GM12878 (cell line): ENCODE measurements around the gene NID1. TPM values are rescaled to one million over a fixed set of nuclear protein-coding genes. Genes with fewer than 3 reads are reported as not detected.

Source experiments
- ATAC-seq: fragments of 200-7000 bp; cut with Tn5 transposase; 3 replicates; pipeline ENCODE4 v1.9.1; 2020; ENCODE audit warnings: mild to moderate bottlenecking, moderate library complexity
- BruUV-seq: library from RNA; stranded (reverse); fragments of 400-500 nt; replicated peaks from 2 replicates; lab custom pipeline; 2021; lab: Mats Ljungman, UMichigan
- CTCF ChIA-PET: fragments of 300-600 bp; sonication (Branson Sonifier 250); formaldehyde crosslinking; extraction: SDS; loops from one replicate; lab custom pipeline; 2021; ENCODE audit warnings: inconsistent platforms; lab: Yijun Ruan, JAX
- POLR2A ChIA-PET: fragments of 350-600 bp; formaldehyde crosslinking; extraction: SDS; loops from one replicate; lab custom pipeline; 2021; ENCODE audit warnings: inconsistent platforms; lab: Charles Lee
- RAD21 ChIA-PET: fragments of 300-600 bp; sonication (Branson Sonifier 250); formaldehyde crosslinking; loops from one replicate; lab custom pipeline; 2023; ENCODE audit warnings: antibody characterized with exemption; ENCODE audit not compliant: unreplicated experiment; lab: Charles Lee
- SMC1A ChIA-PET: fragments of 300-600 bp; sonication (Branson Sonifier 250); formaldehyde crosslinking; loops from one replicate; lab custom pipeline; 2023; ENCODE audit not compliant: unreplicated experiment, uncharacterized antibody; lab: Charles Lee
- DNase-seq: peaks from one replicate; pipeline ENCODE4 v3.0.0-alpha.2; 2011; ENCODE audit warnings: low read depth, low spot score
- FAIRE-seq: peaks from 3 replicates; lab custom pipeline; 2011; peaks lifted over from hg19 to GRCh38; lab: Jason Lieb, UNC
- H2AFZ ChIP-seq: 2 replicates; pipeline ENCODE4 v1.6.0; 2011; ENCODE audit warnings: low read depth, low read length, control low read depth; ENCODE audit not compliant: control insufficient read depth
- H3K27ac ChIP-seq: 2 replicates; pipeline ENCODE4 v1.5.1; 2011; ENCODE audit warnings: control low read depth; ENCODE audit not compliant: control insufficient read depth, insufficient read depth
- H3K27me3 ChIP-seq, 2 experiments: replicated peaks in 1 of 2; 2 replicates each; pipeline versions ENCODE4 v1.6.0 to v1.6.1; 2011; ENCODE audit warnings: low read length in 1 of 2; ENCODE audit not compliant: control insufficient read depth in 2 of 2, insufficient read depth in 2 of 2
- H3K36me3 ChIP-seq, 2 experiments: 2 replicates each; pipeline ENCODE4 v1.5.1; 2011; ENCODE audit warnings: low read length in 1 of 2; ENCODE audit not compliant: control insufficient read depth in 2 of 2, insufficient read depth in 2 of 2
- H3K4me1 ChIP-seq: 2 replicates; pipeline ENCODE4 v1.6.1; 2011; ENCODE audit warnings: mild to moderate bottlenecking, low read length, moderate library complexity, mixed read lengths; ENCODE audit not compliant: control insufficient read depth, insufficient read depth
- H3K4me2 ChIP-seq: 2 replicates; pipeline ENCODE4 v1.6.0; 2011; ENCODE audit warnings: control low read depth; ENCODE audit not compliant: control insufficient read depth, insufficient read depth
- H3K4me3 ChIP-seq: fragments of 200-600 bp; sonication (generic); 2 replicates; pipeline ENCODE4 v1.5.1; 2016
- H3K79me2 ChIP-seq: 2 replicates; pipeline ENCODE4 v1.6.0; 2011; ENCODE audit warnings: low read length; ENCODE audit not compliant: control insufficient read depth, insufficient read depth
- H3K9ac ChIP-seq: 2 replicates; pipeline ENCODE4 v1.8.0; 2011; ENCODE audit warnings: low read length, control low read depth, mixed read lengths; ENCODE audit not compliant: control insufficient read depth, insufficient read depth
- H3K9me3 ChIP-seq: replicated peaks from 3 replicates; pipeline ENCODE4 v1.5.1; 2011; ENCODE audit warnings: mild to moderate bottlenecking, low read length; ENCODE audit not compliant: control insufficient read depth, insufficient read depth
- H4K20me1 ChIP-seq: 2 replicates; pipeline ENCODE4 v1.6.0; 2011; ENCODE audit not compliant: control insufficient read depth, insufficient read depth
- BHLHE40 ChIP-seq, 2 experiments: fragments of 450-650 bp in 1 of 2; IDR thresholded peaks; 2 replicates each; pipeline ENCODE4 v1.6.1; 2011 to 2017; ENCODE audit warnings: low read depth in 2 of 2, borderline replicate concordance in 1 of 2, improper control_type of control experiment in 1 of 2, low read length in 1 of 2, mild to moderate bottlenecking in 1 of 2
- CBFB ChIP-seq: IDR thresholded peaks from 2 replicates; pipeline ENCODE4 v1.6.1; 2016; ENCODE audit warnings: antibody characterized with exemption, low read depth
- CHD1 ChIP-seq: IDR thresholded peaks from 2 replicates; pipeline ENCODE4 v1.6.1; 2012; ENCODE audit warnings: low read depth, low read length, improper control_type of control experiment
- ETV6 ChIP-seq, 2 experiments: fragments of 450-650 bp in 1 of 2; IDR thresholded peaks in 1 of 2; conservative IDR thresholded peaks in 1 of 2; 2 replicates each; pipeline ENCODE4 v1.6.1; 2014; ENCODE audit warnings: antibody characterized with exemption in 1 of 2, borderline replicate concordance in 1 of 2, low read depth in 1 of 2, mild to moderate bottlenecking in 1 of 2, moderate library complexity in 1 of 2
- FOXK2 ChIP-seq: fragments of 450-650 bp; IDR thresholded peaks from 2 replicates; pipeline ENCODE4 v1.6.1; 2017; ENCODE audit warnings: mild to moderate bottlenecking, moderate library complexity
- HDGF ChIP-seq: fragments of 450-650 bp; IDR thresholded peaks from 2 replicates; pipeline ENCODE4 v1.6.1; 2016; ENCODE audit warnings: antibody characterized with exemption
- IKZF1 ChIP-seq: fragments of 450-650 bp; conservative IDR thresholded peaks from 2 replicates; pipeline ENCODE4 v1.6.1; 2017; ENCODE audit warnings: antibody characterized with exemption, mild to moderate bottlenecking
- JUNB ChIP-seq: IDR thresholded peaks from 2 replicates; pipeline ENCODE4 v1.6.1; 2016; ENCODE audit warnings: antibody characterized with exemption, mild to moderate bottlenecking
- MAX ChIP-seq: IDR thresholded peaks from 2 replicates; pipeline ENCODE4 v1.6.1; 2012; ENCODE audit warnings: low read depth, low read length, improper control_type of control experiment
- NBN ChIP-seq: fragments of 450-650 bp; IDR thresholded peaks from 2 replicates; pipeline ENCODE4 v1.6.1; 2016
- NKRF ChIP-seq: fragments of 450-650 bp; conservative IDR thresholded peaks from 2 replicates; pipeline ENCODE4 v1.6.1; 2017; ENCODE audit warnings: mild to moderate bottlenecking, moderate library complexity
- NRF1 ChIP-seq: conservative IDR thresholded peaks from 2 replicates; pipeline ENCODE4 v1.6.1; 2011; ENCODE audit warnings: mild to moderate bottlenecking, low read depth, low read length, improper control_type of control experiment
- PAX5 ChIP-seq: IDR thresholded peaks from 2 replicates; pipeline ENCODE4 v1.6.1; 2011; ENCODE audit warnings: low read depth, low read length, borderline replicate concordance
- POLR2A ChIP-seq: IDR thresholded peaks from 2 replicates; pipeline ENCODE4 v1.6.1; 2011; ENCODE audit warnings: low read depth, mild to moderate bottlenecking, low read length
- POLR2AphosphoS2 ChIP-seq: IDR thresholded peaks from 2 replicates; pipeline ENCODE4 v1.6.1; 2011; ENCODE audit warnings: low read depth, mild to moderate bottlenecking, low read length, improper control_type of control experiment, moderate library complexity
- SMAD1 ChIP-seq: fragments of 450-650 bp; IDR thresholded peaks from 2 replicates; pipeline ENCODE4 v1.6.1; 2018; ENCODE audit warnings: mild to moderate bottlenecking, low read depth; ENCODE audit not compliant: partially characterized antibody
- SMC3 ChIP-seq: IDR thresholded peaks from 2 replicates; pipeline ENCODE4 v1.6.1; 2011; ENCODE audit warnings: low read length, improper control_type of control experiment, borderline replicate concordance
- SREBF1 ChIP-seq: IDR thresholded peaks from 2 replicates; pipeline ENCODE4 v1.6.1; 2012; ENCODE audit warnings: mild to moderate bottlenecking, low read length
- SUPT20H ChIP-seq: IDR thresholded peaks from 2 replicates; pipeline ENCODE4 v1.6.1; 2011; ENCODE audit warnings: low read depth, mild to moderate bottlenecking, low read length, moderate library complexity, borderline replicate concordance; ENCODE audit not compliant: control insufficient read depth
- TBL1XR1 ChIP-seq: IDR thresholded peaks from 2 replicates; pipeline ENCODE4 v1.6.1; 2012; ENCODE audit warnings: low read depth, low read length, improper control_type of control experiment
- WGBS: methylation state at CpG from one replicate; pipeline ENCODE4 v1.1.6; 2016; ENCODE audit warnings: low lambda C conversion rate; ENCODE audit not compliant: insufficient replicate concordance, insufficient coverage; ENCODE audit errors: missing lambda C conversion rate; 5-methylcytosine and 5-hydroxymethylcytosine counted together
- in situ Hi-C: fragments of 300-500 bp; cut with MboI; formaldehyde crosslinking; loops from 9 replicates; pipeline ENCODE4 v1.14.3; 2018; ENCODE audit warnings: mixed read lengths
- intact Hi-C: fragments of 100-400 bp; cut with micrococcal nuclease; formaldehyde crosslinking; loops from one replicate; pipeline ENCODE4 v1.14.2; 2022; ENCODE audit not compliant: unreplicated experiment
- polyA plus RNA-seq, 11 experiments: library from polyadenylated mRNA; depleted of rRNA in 4 of 11; unstranded in 6 of 11; stranded (reverse) in 5 of 11; fragments of >200 nt; fragmentation: Nextera tagmentation in 4 of 11; fragmentation: Illumina TruSeq in 1 of 11; extraction: Ambion mirVana in 4 of 11; extraction: Trizol in 1 of 11; gene quantifications; 1 replicate in 1 of 11; 2 replicates in 10 of 11; pipeline versions ENCODE4 v1.2.1 to v1.2.3, GENCODE V29; 2011 to 2016; ENCODE audit warnings: inconsistent platforms in 2 of 11, missing spikeins in 2 of 11, low read depth in 1 of 11
- total RNA-seq, 4 experiments: library from RNA; depleted of rRNA in 3 of 4; stranded (reverse); fragments of >200 nt in 3 of 4; fragmentation: Illumina TruSeq in 1 of 4; extraction: Trizol in 1 of 4; gene quantifications; 2 replicates each; pipeline versions ENCODE4 v1.2.1 to v1.2.3, GENCODE V29; 2013 to 2021

NID1 gene
- total and polyA plus RNA-seq, 10 of the 15 experiments (the other 5 are each of a cell fraction or from before 2014, with no cell fraction given), result 4.2 to 25.7 (median 11.3) TPM

- ATAC-seq (no peak; the same call in 2 of the 3 replicates), DNase-seq (no peak), FAIRE-seq (no peak)
- Histone ChIP-seq H3K4me2 (no peak overlapping the region), H3K4me3 (no peak overlapping the region), H3K27me3 (no peaks in the 10 kb centered on the region), H4K20me1 (no peaks in the 10 kb centered on the region), H3K9me3 (peaks cover 2% of the 10 kb centered on the region; the same call in 2 of the 3 replicates), H3K27ac (no peak overlapping the region), H3K36me3 (no peaks in the 10 kb centered on the region), H3K4me1 (no peaks in the 10 kb centered on the region), H3K9ac (no peak overlapping the region), H3K79me2 (no peaks in the 10 kb centered on the region), H2AFZ (no peak overlapping the region)
- intact Hi-C loops, result no loop called here
- no peak for TF ChIP-seq SMAD1
- TF ChIP-seq ETV6 (conservative IDR thresholded peaks at IDR 0.05 in 1 of 2, IDR thresholded peaks at IDR 0.05 in 1 of 2; ENCODE audit: borderline replicate concordance in 1 of 2, low read depth in 1 of 2), result no peak
- no peak for TF ChIP-seq TBL1XR1
- no peak for TF ChIP-seq SMC3
- no peak for TF ChIP-seq JUNB
- TF ChIP-seq BHLHE40 (IDR thresholded peaks at IDR 0.05; ENCODE audit: borderline replicate concordance in 1 of 2, low read depth in 2 of 2, low read length in 1 of 2), result no peak
- no peak for TF ChIP-seq IKZF1
- TF ChIP-seq MAX, result no peak
- TF ChIP-seq CBFB, result no peak
- TF ChIP-seq POLR2A, result no peak
- no peak for TF ChIP-seq NBN
- no peak for TF ChIP-seq POLR2AphosphoS2
- no peak for TF ChIP-seq NRF1
- no peak for TF ChIP-seq SREBF1
- no peak for TF ChIP-seq NKRF
- no peak for TF ChIP-seq HDGF
- no peak for TF ChIP-seq CHD1
- TF ChIP-seq PAX5, result no peak
- TF ChIP-seq FOXK2, result no peak
- TF ChIP-seq SUPT20H, result no peak
- SMC1A ChIA-PET, result interaction anchor here (0.5 to 1.0 kb wide), 3 partner anchors 24 to 946 kb away, joined by 3 to 4 read pairs (median 3); no protein-coding TSS in a partner anchor
- POLR2A ChIA-PET, result no interaction called here
- 70% methylated on average over 5 of the region's 5 CpGs for WGBS
- in situ Hi-C loops, result no loop called here
- RAD21 ChIA-PET, result interaction anchor here (1.2 kb wide), 1 partner anchor 25 kb away, joined by 3 read pairs; no protein-coding TSS in a partner anchor
- no TSS peak for BruUV-seq
- CTCF ChIA-PET, result interaction anchor here (1.2 to 1.8 kb wide), 3 partner anchors 13 to 86 kb away, joined by 3 to 5 read pairs (median 4); no protein-coding TSS in a partner anchor
Observed at GRCh38 chr1:236090741-236091147, 25.9 kb upstream of the NID1 start.
